GM06990 (cell line): ENCODE data around the gene FAM117A.

ENCODE experiments used
- DNase-seq: peaks from one replicate; pipeline ENCODE4 v3.0.0-alpha.2; 2011; ENCODE audit not compliant: insufficient read length; ENCODE audit errors: extremely low read depth
- H3K27me3 ChIP-seq: replicated peaks from 2 replicates; pipeline ENCODE4 v1.6.0; 2011; ENCODE audit warnings: low read length; ENCODE audit not compliant: control insufficient read depth, insufficient read depth
- H3K36me3 ChIP-seq: 2 replicates; pipeline ENCODE4 v1.5.1; 2011; ENCODE audit warnings: low read length; ENCODE audit not compliant: control insufficient read depth, insufficient read depth
- H3K4me3 ChIP-seq: replicated peaks from 2 replicates; pipeline ENCODE4 v1.5.1; 2011; ENCODE audit warnings: low read depth, mild to moderate bottlenecking, control low read depth, low read length
- CTCF ChIP-seq: IDR thresholded peaks from 2 replicates; pipeline ENCODE4 v1.5.1; 2011; ENCODE audit warnings: low read length, control low read depth, mild to moderate bottlenecking, inconsistent platforms; ENCODE audit not compliant: insufficient read depth, poor library complexity, severe bottlenecking

FAM117A gene

DNA sequence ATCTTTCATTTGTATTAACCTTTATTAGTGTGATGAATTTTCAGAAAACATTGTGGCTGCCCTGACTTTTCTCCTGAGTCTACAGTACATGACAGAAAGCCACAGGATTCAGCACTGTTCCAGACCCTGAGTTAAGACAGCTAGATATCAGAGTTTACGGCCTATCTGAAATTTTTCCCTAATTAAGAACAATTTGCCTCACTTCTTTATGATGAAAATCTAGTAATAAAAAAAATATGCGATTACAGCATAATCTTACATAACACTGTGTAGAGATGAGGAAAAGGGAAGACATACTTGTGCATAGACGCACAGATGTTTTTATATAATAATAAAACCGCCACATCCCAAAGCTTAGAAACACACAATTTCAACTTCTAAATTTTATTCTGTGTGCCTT lies 93.3 kb downstream of the FAM117A start:
- no peak for DNase-seq
- TF ChIP-seq CTCF, result no peak
- no peaks in the 10 kb centered on the region for H3K36me3 ChIP-seq
- H3K27me3 ChIP-seq, result no peaks in the 10 kb centered on the region
- H3K4me3 ChIP-seq, result no peak overlapping the region

DNA sequence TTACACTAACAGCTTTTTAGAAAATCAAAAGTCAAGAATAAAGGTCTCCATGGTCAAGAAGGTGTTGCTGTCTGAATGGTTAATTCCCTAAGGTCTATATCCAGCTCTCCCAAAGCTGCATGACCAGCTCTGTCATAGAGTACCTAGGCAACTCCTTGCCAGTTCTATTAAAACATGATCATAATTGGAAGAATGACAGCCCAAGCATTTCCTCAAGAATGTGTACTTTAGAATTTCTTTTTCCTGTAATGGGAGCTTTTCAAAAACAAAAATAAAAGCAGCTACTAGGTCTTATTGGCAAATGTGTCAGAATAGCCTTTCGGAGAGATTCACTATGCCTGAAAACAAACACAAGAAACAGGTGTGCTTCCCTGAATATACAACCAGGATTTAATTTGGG lies 93.9 kb downstream of the FAM117A start:
- Histone ChIP-seq H3K36me3 (no peaks in the 10 kb centered on the region), H3K27me3 (no peaks in the 10 kb centered on the region), H3K4me3 (no peak overlapping the region)
- no peak for DNase-seq
- TF ChIP-seq CTCF, result no peak

DNA sequence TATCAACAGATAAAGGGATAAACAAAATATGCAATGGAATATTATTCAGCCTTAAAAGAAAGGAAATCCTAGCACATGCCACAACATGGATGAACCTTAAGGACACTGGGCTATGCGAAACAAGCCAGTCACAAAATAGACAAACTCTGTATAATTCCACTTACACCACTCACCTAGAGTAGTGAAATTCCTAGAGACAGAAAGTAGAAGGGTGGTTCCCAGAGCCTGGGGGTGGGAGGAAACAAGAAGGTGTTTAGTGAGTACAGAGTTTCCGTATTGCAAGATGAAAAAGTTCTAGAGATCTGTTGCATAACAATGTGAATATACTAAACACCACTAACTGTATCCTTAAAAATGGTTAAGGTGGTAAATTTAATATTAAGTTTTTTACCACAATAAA lies 96.1 kb downstream of the FAM117A start:
- TF ChIP-seq CTCF, result no peak
- no peak for DNase-seq
- Histone ChIP-seq H3K4me3 (no peak overlapping the region), H3K27me3 (no peaks in the 10 kb centered on the region), H3K36me3 (no peaks in the 10 kb centered on the region; the same call in 1 of the 2 replicates)

DNA sequence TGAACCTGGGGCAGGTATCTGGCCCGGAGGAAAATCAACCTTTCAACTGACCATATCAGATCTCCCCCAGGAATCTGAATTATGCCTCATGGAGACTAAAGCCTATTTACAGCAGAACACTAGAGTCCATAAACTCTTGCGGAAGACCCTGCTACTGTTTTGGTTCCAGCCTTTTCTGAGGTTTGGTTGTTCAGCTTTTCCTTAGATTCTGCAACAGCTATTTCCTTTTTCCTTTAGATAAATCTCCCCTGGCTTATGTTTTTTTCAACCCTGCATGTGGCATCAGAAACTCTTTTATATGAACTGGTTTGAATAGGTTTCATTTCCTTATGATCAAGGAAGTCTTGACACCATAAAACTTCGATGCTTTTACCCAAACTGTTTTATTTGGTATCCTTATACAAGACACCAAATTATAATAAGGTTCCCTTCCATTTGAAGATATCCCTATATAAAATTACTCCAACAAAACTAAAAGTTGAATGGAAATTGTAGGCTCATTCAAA lies 99.2 kb downstream of the FAM117A start:
- DNase-seq, result no peak
- TF ChIP-seq CTCF, result no peak
- no peak overlapping the region for H3K4me3 ChIP-seq
- H3K27me3 ChIP-seq, result no peaks in the 10 kb centered on the region
- no peaks in the 10 kb centered on the region; the same call in 1 of the 2 replicates for H3K36me3 ChIP-seq
